GM21619 (cell line): ENCODE results near the gene TRIM62.

Source experiments
- ATAC-seq: cut with Tn5 transposase; IDR thresholded peaks from one replicate; pipeline ENCODE4 v1.9.1; 2021; ENCODE audit not compliant: unreplicated experiment

The TRIM62 gene

DNA sequence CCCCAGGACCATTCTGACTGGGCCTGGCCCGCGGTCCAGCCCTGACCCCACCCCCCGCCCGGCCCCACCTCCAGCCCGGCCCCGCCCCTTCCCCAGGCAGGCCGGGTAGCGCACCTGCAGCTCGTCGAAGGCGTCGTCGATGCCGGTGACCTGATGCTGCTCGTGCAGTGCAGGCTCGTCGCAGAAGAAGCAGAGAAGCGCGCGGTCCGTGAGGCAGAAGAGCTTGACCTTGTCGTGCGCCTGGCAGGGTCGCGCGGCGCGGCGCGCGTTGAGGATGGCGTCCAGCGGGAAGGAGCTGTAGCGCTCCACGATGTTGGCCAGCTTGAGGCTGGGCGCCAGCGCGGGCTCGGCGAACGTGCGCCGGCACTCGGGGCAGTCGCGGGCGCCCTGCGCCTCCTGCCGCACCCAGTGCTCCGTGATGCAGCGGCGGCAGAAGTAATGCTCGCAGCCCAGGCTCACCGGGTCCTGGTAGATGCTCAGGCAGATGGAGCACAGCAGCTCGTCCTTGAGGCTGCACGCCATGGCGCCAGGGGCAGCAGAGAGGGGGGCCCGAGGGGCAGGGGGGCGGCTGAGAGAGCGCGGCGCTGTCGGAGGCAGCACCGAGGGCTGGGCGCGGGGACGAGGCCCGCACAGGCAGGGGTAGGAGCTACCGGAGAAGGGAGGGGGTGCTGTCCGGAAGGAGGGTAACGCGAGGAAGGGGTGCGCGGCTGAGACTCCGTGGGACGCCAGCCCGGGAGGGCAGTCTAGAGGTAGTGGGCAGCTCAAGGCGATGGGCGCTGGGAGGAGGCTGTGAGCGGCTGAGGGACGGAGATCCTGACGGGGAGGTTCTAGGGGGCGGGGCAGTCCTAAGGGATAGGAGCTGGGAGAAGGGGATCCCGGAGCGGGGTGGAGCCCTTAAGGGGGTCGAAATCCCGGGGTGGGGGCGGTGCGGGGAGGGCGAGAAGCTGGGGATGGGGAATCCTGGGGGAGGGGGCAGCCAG, 642 bp downstream of the TRIM62 start:
- ATAC-seq = peak; percentile 71

DNA sequence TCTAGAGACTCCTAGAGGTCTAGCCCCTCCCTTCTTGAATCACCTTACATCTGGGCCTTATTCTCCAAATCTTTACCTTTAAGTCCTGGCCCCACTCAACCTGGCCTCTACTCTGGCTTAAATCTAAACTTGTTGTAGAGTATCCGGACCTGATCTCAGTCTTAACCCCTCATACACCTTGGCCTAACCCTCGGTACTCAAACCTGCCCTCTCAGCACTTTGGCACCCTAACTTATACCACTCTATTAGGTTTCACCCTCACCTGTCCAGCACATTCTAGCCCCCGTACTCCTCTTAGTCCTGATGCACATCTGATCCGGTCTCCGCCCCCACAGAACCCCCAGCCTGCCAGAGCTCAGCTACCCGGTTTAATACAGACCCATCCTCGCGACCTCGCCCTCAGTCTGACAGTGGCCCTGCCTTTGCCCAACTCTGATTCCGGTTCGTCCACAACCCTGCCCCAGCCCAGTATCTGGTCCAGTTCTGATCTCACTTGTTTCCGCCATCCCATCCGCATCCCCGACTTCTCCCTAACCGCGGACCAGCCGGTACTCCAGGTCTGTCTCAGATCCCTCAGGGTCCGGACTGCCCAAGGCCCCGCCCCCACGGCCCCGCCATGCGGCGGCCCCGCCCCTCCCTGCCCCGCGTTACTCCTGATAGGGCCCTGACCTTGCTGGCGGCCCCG, 1.5 kb downstream of the TRIM62 start:
- no peak for ATAC-seq

DNA sequence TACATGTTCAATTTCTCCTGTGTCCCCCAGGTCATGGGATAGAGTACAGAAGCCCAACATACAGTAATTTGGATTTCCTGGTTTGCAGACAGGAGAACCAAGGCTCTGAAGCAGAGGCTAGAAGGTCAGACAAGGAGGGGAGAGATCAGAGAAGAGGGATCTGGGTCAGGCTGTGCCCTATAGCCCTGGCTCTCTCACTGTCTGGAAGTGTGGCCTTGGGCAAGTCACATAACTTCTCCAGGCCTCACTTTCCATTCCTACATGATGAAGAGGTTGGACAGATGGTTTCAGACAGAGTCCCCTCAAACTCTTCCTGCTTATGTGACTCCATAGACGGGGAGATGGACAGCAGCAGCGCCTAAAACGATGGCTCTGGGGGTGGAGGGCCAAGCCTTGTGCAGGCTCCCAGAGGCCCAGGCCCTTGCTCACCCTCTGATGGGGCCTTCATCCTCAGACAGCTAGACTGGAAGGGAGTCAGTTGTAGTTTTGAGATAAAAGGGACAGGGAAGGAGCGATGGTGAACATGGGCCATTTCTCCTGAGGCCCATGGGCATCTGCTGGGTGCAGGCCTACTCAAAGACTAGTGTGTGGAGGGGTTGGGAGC, 2.9 kb downstream of the TRIM62 start:
- no peak for ATAC-seq

DNA sequence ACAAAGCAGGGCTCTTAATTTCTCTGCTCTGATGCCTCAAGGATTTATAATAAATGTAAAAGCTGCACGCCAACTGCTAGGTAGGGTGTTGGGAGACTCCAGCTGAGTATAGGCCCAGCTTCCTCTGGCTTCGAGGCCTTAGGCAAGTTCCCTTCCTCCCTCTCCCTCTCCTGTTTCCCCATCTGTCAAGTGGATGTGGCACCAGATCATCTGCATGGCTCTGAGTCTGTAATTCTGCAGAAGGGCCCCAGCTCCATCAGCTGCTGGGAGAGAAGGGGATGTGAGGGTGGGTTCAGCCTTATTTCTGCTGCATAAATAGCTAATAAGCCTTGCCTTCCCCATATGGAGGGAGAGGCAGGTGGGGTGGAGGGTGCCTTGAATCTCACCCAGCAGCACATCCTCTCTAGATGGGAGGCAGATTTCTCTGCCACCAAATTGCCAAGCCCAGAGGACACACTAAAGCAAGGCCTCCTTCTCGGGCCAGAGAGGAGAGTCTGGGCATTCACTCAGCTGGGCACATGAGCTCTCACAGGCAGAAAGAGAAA, 3.8 kb downstream of the TRIM62 start:
- no peak for ATAC-seq

DNA sequence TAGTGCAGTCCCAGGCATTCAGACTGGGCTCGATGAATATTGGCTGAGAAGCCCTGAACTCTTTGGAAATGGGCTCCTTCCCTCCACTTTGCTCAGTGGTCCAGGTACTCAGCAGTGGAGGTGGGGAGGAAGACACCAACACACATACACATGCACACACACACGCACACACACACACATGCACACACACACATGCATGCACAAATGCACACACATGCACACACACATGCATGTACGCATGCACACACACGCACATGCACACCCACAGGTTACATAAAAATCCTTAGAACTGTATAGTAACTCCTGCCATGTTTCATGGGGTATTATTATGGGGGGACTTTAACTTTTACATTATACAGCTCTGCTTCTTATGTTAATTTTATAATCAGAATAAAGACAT, 5.0 kb downstream of the TRIM62 start:
- ATAC-seq = no peak

DNA sequence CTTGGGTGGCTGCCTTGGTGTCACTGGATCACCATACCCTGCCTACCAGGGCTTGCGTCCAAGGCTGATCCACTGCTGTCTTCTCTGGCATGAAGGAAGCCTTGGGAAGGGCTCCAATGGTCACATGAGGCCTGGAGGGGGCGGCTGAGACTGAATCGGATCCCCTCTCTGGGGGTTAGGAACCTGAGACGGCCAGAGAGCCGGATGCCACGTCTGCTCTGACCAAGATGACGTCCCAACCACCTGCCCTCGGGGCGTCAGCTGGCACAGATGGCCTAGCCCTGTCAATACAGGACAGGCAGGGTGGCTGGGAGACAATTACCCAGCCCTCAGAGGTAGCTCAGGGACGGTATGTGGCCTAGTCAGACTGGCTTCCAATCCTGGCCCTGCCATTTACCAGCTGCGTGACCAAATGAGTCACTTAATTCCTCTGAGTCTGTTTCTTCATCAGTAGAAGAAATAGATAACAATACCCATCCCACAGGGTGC, 5.4 kb downstream of the TRIM62 start:
- ATAC-seq = no peak

DNA sequence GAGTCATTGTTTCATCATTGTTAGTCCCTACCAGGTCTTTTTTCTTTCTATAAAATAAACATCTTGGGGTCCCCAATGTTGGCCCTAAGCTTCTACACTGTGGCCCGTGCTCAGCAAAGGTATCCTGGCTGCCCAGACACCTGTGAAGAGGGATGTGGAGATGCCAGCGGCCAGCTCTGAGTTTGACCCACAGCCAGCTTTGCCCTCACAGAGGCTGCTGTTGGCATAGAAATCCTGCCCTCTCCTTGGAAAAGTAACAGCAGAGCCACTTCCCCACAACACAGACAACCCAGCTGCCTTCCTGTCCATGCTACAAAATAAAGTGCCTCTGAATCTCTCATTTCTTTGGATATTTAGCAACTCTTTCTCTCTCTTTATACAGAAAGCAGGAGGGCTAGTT, 6.0 kb downstream of the TRIM62 start:
- ATAC-seq = no peak

DNA sequence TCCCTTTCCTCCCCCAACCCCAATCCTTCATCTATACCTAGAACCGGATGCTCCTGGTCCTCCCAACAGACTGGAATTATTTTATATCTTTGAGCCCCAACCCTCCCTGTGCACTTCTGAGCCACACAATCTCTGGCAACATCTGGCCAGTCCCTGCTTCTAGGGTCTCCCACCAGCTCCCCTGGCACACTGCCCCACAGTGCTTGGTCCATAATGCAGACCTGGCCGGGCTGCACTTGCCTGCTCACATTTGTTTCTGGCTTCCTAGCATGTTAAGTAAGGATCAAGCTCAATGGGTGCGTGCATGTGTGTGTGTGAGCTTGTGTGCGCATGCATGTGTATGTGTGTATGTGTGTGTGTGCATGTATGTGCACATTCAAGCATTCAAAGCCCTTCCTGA, 8.8 kb downstream of the TRIM62 start:
- ATAC-seq = no peak

DNA sequence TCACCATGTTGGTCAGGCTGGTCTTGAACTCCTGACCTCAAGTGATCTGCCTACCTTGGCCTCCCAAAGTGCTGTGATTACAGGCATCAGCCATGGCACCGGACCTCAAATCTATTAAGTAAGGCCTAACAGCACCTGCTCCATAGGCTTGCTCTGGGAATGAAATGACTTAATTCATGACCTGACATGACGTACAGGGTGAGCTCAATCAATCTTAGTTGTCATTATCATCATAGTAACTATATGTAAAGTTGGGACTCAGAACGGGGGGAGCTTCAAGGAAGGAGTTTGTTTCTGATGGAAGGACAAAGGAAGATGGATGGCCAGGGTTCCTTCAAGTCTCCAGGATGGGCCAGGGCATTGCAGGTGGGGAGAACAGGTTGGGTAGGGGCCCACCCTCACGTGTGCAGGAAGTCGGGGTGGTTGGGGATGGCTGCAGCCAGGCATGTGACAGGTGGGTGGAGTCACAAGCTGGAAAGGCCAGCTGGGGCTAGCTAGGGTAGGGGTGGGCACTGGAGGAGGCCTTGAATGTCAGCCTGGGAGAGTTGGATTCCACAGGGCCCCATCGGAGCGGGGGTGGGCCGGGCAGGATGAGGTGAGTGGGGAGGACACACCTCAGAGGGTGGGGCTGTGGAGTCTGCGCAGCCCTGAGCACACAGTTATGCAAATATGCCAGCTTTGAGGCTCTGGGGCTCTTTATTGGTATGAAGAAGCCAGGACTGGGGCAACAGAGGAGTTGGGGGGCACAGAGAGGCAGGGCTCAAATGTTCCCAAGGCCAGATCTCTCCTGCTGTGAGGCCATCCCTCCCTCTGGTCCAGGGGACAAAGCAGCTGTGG, 9.6 kb downstream of the TRIM62 start:
- no peak for ATAC-seq

DNA sequence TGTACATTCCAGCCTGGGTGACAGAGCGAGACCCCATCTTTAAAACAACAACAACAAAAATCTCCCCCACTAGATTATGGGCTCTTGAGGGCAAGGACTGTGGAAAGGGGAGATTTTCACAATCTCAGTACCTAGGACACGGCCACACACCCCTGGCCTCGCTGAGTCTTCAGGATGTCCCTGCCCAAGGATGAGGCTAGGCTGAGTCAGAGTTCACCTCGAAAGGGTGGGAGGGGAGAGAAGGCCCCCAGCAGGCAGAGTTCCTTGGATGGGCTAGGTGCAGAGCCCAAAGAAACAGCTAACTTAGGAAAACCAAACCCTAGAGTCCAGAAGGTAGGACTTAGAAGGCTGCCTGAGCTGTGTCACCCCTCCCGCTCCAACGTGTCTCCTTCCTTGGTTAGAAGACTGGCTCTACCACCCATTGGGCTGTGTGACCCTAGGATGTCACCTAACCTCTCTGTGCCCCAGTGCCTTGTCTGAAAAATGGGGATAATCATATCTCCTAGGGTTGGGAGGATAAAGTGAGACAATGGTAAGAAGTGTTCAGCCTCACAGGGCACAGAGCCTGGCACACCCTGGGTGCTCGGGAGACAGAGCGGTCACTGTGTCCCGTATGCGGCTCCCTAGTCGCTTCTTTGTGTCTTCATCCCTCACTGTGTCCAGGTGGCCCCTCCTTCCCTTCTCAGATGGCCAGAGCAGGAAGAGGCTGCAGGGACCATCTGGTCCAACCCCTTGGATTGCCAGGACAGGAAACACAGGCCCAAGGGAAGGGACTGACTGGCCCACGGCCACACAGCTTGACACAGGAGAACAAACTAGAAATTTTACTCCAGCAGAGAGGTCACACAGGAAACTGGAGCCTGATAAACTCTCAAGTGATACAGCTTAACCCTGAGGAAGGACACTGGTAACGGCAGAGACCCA, 11.2 kb downstream of the TRIM62 start:
- ATAC-seq = no peak

DNA sequence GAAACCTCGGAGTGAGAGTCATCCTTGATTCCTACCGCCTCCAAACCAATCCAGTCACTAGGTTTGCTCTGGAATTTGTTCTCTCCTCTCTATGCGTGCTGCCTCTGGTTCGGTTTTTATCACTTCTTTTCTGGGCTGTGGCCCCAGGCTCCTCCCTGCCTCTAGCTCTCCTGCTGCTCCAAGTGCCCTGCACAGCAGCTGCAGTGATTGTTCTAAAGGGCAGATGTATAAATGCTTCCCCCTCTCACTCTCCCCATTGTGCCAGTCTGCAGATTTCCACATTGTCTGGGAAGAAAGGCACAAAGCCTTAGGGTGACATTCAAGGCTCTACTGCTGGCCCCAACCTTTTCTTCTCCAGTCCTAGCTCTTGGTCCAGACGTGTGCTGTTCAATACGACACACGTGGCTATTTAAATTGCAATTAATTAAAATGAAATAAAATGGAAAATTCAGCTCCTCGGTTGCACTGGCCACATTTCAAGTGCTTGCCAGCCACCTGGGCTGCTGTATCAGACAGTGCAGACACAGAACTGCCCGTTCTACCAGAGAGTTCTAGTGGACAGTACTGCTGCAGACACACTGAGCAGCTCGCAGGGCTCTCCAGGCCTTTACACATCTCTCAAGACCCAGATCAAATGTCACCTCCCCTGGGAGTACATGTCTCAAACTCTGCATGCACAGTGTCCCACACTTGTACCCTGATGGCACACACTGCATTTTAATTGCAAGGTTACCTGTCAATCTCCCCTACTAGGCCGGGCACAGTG, 12.4 kb downstream of the TRIM62 start:
- ATAC-seq = no peak

DNA sequence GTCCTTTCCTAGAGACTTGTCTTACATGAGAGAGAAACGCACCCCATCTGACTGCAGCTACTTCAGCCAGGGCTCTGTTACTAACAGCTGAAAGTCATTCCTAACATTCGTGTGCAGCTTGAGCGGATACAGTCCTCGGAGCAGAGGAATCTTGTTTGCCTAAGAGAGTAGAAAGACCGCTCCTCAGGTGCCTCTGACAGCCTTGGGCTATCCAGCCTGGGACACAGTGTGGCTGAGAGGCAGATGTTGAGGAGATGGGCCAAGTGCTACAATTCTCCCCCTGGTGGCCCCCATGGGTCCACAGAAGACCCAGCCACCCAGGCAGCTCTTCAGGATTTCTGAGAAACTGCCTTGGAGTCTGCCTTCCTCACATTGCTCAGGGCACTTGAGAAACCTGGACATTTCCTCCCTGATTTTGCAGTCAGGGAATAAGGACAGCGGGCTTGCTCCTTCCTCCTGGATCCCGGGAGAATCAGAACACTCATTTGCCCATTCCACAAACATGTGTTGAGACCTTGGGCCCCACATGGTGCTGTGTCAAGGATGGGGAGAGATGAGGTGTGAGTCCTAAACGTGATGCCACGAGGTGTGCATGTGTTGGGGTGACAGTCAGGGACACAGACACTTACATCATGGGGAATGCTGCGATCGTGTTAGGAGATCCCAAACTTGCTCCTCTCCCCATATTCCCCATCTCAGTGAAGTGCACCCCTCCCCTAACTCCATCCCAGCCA, 13.1 kb downstream of the TRIM62 start:
- ATAC-seq = no peak

DNA sequence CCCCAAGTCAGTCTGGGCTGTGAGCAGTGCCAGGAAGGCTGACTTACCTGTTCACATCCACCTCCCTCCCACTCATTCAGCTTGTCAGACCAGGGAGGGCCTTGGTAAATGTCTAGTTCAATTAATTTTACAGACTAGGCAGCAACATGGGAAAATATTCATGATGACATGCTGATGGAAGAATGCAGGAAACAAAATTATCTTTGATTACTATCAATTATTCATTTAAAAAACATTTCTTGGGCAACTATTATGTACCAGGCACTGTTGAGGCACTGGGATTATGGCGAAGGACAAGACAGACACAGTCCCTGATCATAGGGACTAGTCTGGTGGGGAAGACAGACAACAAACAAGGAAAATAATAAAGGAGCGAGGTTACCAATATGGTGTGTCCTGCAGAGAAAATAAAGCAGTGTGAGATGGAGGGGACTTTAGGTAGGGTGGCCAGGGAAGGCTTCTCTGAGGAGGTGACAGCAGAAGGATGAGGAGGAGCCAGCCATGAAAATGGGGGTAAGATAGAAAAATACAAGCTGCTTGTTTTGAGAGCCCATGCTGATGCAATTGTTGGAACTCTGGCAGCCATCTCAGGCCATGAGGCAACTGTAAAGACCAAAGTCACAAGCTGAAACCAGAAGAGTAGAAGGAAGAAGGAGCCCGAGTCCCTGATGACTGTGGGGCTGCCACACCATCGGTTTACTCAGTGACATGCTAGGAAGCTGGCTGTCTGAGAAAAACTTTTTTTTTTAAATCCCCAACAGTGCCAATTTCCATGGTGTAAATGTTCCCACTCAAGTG, 14.0 kb downstream of the TRIM62 start:
- ATAC-seq = no peak

DNA sequence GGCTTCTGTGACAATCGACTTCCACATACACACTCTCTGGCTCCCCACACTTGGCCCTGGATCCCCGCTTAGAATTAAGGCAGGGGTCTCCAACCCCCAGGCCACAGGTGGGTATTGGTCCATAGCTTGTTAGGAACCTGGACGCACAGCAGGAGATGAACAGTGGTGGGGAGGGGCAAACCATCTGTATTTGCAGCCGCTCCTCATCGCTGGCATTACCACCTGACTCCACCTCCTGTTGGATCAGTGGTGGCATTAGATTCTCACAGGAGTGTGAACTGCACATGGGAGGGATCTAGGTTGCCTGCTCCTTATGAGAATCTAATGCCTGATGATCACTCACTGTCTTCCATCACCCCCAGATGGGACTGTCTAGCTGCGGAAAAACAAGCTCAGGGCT, 16.0 kb downstream of the TRIM62 start:
- ATAC-seq = no peak

DNA sequence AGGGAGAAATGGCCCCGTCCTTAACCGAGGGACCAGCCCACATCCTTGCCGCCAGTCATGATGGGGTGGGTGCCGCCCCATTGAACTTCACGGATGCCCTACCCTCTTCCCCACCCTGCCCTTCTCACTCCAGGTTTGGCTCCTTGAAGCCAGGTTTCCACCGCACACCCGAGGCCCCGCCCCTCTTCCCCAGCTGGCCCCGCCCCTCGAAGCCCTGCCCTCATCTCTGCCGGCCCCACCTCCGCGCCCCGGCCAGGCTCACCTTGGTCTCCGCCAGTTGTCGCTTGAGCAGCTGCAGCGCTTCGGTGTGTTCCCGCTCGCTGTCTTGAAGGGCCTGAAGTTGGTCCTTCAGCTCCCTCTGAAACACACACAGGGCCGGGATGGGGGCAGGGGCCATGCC, 16.6 kb downstream of the TRIM62 start:
- ATAC-seq = no peak

DNA sequence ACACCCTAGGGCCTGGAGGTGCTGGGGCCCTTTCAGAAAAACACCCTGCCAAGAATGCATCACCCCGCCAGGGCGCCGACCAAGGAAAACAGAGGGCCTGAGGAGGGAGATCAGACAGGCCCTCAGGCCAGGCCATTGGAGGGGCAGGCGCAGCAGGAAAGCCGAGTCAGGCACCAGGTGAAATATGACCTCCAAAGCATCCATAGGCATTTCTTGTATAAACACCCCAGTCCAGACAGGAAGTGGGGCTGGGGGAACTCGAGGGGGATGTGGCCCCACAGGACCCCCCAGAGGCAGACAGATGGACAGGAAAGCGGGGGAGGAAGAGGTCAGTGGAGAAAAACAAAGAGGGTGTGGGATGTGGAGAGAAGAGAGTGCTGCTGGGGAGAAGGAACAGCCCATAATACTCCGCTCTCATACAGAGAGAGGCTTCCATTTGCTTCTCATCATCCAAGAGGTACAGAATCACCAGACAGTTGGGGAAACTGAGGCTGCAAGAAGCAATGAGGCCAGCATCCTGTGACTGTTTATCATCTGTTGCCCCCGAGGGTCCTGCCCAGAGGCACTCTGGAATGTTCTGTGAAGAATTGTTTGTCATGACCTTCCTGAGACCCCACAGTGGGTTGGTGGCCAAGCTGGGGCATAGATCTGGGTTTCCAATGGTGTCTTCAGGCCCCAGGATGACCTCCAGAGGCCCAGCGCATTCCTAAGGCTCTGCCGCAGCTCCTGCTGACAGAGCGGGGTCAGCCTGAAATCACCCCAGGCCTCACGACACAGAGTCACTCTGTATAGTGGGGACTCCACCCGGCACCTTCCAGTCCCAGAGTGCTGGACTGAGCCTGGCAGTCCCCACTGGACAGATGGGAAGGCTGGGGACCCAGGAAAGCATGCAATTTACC, 18.0 kb downstream of the TRIM62 start:
- ATAC-seq = no peak
